Measurements from ENCODE around the gene APOL5. TPM values are rescaled to one million over a fixed set of nuclear protein-coding genes. Genes with fewer than 3 reads are reported as not detected.

The APOL5 gene
- total RNA-seq, 1 donor from 2014 or later = not detected

- intact Hi-C loops (cut with DNase I) = no loop called here
- ATAC-seq (ENCODE audit: poor library complexity) (peak; percentile 70), DNase-seq (no peak)
Measured at GRCh38 chr22:35766654-35767580, 49.2 kb downstream of the APOL5 start.

- intact Hi-C loops (cut with DNase I) = no loop called here
- DNase-seq (no peak), ATAC-seq (ENCODE audit: poor library complexity) (no peak)
Measured at GRCh38 chr22:35769974-35770373, 52.3 kb downstream of the APOL5 start.

- DNase-seq (no peak), ATAC-seq (ENCODE audit: poor library complexity) (no peak)
- intact Hi-C loops (cut with DNase I) = no loop called here
Measured at GRCh38 chr22:35775339-35775738, 57.7 kb downstream of the APOL5 start.

GRCh38 chr22:35777335-35777975 lies 59.8 kb downstream of the APOL5 start:
- ATAC-seq (ENCODE audit: poor library complexity) (no peak), DNase-seq (no peak)
- intact Hi-C loops (cut with DNase I) = no loop called here

Other genes with a start within 250 kb of the APOL5 start
- gene RASD2, start 177.0 kb upstream of the APOL5 start, total RNA-seq = 9.4 TPM
- 19,506 TPM for gene MB, start 100.5 kb upstream of the APOL5 start, total RNA-seq
- gene APOL6, start 69.4 kb upstream of the APOL5 start, total RNA-seq = 4.7 TPM

Data from Right ventricle myocardium superior (tissue), 1 donor.